Loucy (cell line): ENCODE results near the gene CTU1.

Experiments
- EZH2phosphoT487 ChIP-seq: fragments of 200-600 bp; IDR thresholded peaks from 2 replicates; pipeline ENCODE4 v1.6.1; 2018; ENCODE audit warnings: antibody characterized with exemption, mild to moderate bottlenecking, moderate library complexity, borderline replicate concordance
- TF ChIP-seq, protein P1 (sequence below): fragments of 200-600 bp; sonication (generic); conservative IDR thresholded peaks from 2 replicates; pipeline ENCODE4 v1.5.1; 2014; ENCODE audit warnings: mild to moderate bottlenecking, antibody characterized with exemption, low read length

DNA sequence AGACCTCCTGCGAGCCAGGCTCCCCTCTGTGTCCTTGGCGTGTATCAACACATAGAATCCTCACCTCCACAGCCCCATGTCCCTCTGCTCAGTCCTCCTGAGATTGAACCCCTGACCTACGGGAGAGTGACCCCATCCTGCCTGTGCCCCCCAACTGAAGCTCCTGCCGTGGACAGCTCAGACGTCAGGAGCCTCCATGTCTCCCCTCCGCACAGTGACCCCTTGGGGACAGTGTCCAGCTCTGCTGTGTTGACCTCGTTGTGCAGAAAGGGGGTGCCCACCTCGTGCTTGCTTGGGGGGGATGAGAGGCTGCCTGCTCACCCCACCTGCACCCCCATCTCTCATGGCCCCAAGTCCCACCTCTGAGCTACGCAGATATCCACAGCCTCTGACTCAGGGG is 16.0 kb upstream of the CTU1 start:
- TF ChIP-seq, protein P1, sequence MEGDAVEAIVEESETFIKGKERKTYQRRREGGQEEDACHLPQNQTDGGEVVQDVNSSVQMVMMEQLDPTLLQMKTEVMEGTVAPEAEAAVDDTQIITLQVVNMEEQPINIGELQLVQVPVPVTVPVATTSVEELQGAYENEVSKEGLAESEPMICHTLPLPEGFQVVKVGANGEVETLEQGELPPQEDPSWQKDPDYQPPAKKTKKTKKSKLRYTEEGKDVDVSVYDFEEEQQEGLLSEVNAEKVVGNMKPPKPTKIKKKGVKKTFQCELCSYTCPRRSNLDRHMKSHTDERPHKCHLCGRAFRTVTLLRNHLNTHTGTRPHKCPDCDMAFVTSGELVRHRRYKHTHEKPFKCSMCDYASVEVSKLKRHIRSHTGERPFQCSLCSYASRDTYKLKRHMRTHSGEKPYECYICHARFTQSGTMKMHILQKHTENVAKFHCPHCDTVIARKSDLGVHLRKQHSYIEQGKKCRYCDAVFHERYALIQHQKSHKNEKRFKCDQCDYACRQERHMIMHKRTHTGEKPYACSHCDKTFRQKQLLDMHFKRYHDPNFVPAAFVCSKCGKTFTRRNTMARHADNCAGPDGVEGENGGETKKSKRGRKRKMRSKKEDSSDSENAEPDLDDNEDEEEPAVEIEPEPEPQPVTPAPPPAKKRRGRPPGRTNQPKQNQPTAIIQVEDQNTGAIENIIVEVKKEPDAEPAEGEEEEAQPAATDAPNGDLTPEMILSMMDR: no peak
- no peak for TF ChIP-seq EZH2phosphoT487
